ENCODE measurements around the gene NIT1.
"Not testable (repeated sequence)": the region's sequence is repeated elsewhere in the genome, so short reads cannot be mapped to it uniquely, and the experiment has no call there.

Gene NIT1

DNA sequence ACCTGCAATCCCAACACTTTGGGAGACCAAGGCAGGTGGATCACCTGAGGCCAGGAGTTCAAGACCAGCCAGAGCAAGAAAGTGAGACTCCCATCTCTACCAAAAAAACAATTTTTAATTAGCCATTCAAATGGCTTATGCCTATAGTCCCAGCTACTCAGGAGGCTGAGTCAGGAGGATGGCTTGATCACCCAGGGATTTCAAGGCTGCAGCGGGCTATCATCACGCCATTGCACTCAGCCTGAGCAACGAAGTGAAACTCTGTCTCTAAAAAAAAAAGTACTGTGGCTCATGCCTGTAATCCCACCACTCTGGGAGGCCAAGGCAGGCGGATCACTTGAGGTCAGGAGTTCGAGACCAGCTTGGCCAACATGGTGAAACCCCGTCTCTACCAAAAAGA lies 1.9 kb upstream of the NIT1 start:
- DNase-seq, result not testable (repeated sequence)

DNA sequence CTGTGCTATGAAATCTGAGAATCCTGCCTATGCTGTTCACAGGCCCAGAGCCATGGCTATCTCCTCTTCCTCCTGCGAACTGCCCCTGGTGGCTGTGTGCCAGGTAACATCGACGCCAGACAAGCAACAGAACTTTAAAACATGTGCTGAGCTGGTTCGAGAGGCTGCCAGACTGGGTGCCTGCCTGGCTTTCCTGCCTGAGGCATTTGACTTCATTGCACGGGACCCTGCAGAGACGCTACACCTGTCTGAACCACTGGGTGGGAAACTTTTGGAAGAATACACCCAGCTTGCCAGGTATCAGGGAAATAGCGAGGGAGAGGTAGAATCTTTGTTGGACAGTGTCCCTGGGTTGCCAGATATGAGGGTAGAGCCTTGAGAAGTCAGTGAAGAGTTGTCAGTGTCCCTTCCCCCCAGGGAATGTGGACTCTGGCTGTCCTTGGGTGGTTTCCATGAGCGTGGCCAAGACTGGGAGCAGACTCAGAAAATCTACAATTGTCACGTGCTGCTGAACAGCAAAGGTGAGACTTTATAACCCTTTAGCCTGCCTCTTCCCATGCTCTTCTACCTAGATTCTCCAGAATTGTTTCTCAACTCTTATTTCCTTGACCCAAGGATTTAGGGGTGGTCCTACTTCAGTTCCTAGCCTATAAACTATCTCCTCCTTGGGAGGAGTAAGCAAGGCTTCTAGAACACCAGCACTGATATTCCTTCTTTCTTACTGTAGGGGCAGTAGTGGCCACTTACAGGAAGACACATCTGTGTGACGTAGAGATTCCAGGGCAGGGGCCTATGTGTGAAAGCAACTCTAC lies 1.4 kb downstream of the NIT1 start:
- DNase-seq, result peak; percentile 82

DNA sequence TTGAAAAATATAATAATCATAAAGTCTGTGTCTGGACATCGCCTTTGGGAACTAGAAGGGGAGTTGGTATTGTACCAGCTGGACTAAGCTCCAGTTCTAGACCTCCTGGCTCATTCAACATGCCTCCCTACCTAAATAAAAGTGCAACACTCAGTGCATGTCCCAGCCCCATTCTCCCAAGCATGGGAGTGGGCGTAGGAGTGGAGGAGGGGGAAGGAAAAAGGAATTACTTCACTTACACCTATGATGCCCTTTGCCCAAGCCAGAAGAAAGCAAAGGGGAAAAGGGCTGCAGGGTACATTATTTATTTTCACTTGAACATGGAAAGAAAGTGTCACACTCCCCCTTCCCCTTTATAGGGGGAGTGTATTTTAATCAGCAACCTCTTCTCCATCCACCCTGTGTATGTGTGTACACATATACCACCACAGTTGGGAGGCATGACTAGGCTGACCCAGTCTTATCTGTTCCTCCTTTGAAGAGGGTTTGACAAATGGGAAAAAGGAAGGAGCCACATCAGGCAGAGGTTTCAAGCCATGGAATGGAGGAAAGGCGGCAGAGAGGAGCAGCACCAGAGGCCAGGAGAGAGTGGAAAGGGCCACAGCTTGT lies 3.2 kb downstream of the NIT1 start:
- DNase-seq, result no peak

DNA sequence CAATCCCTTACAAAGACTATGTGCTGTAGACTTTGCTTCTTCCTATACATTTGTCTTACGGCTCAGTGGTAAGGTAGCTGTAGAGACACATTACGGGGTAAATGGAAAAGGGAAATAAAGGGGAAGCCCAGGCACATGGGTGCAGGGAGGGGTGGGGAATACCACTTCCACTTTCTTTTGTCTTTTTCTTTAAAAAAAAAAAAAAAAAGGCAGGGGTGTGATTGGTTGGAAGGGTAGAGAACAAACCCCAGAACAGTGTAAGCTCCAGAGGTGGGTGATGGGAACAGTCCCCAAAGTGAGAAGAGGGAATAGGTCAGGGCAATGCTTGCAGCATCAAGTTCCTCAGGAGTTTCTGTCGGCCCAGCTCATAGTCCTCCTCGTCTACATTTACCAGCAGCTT lies 3.9 kb downstream of the NIT1 start:
- DNase-seq, result no peak

- no peak for DNase-seq
These were observed 5.1 kb downstream of the NIT1 start for GRCh38 chr1:161122967-161123366.

DNA sequence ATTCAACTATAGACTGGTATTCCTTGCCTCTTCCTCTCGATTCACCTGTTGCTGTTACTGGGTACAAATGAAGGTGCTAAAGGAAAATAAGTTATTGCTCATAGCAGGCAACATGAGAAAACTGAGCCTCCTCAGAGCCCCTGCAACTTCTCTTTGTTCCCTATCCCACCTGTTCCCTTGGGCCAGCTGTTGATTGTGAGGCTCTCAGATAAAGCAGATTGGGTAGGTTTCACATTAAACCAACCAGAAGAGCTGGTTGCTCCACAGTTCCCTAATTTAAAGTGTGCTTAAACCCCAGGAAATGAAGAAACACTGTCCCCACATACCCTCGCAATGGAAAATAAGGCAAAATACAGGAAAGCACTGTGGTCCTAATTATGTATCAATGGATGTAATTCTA lies 9.7 kb downstream of the NIT1 start:
- DNase-seq, result no peak

GRCh38 chr1:161128591-161129420 lies 10.9 kb downstream of the NIT1 start:
- no peak for DNase-seq

DNA sequence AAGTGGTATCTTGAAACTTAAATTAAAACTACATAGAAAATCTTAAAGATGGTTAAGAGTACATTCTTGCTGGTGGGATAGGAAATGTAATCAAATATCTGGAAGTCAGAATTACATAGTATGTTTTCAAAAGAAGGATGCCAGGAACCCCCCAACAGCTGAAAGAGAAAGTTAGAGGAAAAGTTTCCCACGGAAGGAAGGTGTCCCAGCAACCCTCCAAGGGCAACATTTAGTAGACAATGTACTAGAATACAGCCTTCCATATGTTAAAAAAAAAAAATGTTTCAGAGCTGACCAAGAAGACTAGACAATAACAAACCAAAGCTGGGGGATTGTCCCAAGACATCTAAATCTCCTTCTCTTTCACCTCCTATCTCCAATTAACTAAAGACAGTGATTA lies 12.4 kb downstream of the NIT1 start:
- no peak for DNase-seq

DNA sequence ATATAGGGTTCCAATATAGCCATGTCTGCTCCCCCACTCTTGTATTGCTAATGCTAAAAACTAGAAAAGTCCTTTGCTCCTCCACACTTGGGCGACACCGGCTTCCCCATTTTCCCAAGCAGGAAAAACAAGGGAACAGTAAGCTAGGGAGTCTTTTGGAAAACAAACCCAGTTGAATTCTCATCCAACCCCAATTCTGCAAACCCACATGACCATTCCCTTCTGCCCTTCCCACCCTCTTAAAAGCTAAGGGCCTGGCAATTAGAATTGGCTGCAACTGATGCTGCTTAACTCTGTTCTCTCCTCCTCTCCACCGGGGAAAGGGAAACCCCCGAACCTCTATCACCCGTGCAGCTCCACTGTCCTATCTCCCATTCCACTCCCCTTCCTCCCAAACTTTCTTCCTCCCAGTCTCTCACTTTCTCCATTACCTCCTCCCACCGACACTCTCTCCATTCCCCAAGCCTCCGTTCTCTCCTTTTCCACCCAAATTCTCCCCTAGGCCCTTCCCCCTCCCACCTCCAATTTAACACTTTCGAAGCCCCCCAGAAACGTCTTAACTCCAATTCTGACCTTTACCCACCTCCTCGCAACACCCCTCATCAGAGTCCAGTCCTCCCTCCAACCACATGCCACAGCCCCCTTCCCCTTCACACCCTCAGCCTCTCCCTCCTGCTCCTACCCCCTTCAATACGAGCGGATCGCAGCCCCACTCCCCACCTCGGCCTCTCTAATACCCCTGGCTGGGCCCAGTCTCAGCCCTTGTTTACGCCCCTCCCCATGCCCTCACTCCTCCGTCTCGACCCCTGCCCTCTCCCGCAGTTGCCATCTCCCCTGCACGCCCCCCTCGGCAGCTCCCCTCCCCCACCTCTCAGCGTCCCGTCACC lies 13.9 kb downstream of the NIT1 start:
- peak; percentile 22 for DNase-seq

DNA sequence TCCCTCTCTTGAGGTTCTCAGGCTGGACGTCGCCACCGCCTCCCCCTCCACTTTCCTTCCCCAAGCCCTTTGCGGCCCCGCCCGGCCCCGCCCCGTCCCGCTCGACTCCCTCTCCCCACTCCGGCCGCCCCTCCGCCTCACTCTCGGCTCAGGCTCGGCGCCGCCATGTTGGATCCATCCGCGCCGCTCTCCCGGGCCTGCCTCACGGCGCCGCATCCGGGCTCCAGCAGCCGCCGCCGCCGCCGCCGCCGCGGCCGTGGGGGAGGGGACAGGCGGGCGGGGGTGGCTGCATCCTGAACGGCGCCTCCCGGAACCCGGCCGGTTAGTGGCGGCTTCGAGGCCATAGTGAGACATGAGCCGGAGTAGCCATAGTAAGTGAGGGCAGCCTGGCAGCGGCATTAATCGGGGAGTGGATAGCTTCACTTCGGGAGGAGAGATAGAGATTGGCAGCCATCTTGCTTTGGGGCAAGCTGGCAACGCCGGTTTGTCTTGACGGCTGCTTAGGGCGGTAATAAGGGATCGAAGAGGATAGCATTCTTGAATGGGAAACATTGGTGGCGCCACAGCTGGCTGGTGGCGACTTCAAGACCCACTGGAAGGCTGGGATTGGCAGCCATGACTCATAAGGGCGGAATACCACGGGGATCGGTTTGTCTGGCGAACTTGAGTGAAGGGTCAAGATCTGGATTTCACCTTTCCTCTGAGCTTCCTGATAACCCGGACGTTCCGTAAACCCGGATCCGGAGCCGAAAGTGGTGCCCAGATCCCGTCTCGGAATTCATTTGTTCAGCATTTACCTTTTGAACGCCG lies 14.7 kb downstream of the NIT1 start, which contains the start of gene DEDD:
Gene DEDD (minus strand): TSS at position 258 of the 810 bp plus-strand sequence. CDS start 8,205 bp downstream, outside the sequence.
- peak; percentile 94 for DNase-seq

DNA sequence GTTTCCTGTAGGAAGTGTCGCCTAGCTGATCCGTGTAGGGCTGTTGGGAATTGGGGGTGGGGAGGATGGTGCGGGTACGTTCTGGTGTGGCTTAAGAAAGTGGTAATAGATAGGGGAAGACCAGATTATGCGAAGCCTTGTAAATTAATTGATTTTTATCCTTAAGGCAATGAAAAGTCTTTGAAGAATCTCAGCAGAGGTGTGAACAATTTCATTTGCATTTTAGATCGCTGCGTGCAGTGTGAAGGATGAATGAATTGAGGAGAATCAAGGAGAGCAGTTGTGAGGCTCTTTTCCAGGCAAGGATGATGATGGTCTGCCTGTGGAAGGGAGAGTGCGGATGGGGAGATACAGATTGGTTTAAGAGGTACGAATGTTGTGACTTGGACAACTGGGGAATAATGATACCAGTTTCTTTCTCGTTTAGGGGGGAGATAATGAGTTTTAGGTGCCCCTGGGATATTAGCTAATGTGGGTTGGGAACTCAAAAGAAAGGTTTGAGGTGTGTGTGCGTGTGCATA lies 15.4 kb downstream of the NIT1 start:
- no peak for DNase-seq

GRCh38 chr1:161137881-161138280 lies 20.0 kb downstream of the NIT1 start:
- DNase-seq, result no peak

GRCh38 chr1:161138431-161138830 lies 20.5 kb downstream of the NIT1 start:
- no peak for DNase-seq

DNA sequence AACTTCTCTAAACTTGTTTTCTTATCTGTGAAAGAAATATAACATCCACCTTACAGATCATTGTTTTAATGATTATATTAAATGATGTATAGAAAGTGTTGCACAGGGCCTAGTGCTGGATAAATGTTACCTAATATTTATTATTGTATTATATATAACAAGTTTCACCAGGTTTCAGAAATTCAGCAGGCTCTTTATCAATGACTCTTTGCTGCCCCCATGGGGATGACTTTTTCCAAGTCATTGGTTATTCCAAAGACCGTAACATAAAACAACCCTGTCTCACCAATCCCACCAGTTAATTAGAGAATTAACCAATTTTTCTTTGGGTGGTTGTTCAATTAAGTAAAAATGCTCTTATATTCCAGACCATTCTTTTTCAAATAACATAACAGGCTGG lies 21.9 kb downstream of the NIT1 start:
- peak; percentile 36 for DNase-seq

- DNase-seq, result no peak
These were observed 23.0 kb downstream of the NIT1 start for GRCh38 chr1:161140755-161141400.

- DNase-seq, result no peak
These were observed 27.9 kb downstream of the NIT1 start for GRCh38 chr1:161145832-161146231.

- DNase-seq, result no peak
These were observed 35.3 kb downstream of the NIT1 start for GRCh38 chr1:161153176-161153575.

DNA sequence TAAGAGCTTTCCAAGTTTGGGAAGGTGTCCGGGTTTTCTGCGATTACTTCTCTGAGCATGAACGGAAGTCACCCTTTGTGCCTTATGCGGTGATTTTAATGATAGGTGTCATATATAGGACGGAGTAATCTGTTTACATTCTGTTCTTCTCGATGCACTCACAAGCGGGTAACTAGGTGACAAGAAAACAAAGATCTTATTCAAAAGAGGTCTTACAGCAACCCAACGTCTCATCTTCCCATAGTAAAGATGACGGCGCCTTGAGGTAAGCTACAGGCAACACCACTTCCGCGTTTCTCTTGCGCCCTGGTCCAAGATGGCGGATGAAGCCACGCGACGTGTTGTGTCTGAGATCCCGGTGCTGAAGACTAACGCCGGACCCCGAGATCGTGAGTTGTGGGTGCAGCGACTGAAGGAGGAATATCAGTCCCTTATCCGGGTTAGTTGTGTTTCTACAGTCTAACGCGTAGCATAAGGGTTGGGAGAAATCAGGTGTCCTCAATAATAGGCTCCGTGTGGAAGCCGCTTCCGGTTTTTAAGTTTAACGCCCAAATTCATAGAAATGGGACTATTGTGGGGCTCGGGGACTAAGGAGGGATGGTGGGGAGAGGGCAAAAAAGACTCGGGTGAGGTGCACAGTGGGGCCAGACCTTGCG lies 35.9 kb downstream of the NIT1 start, which contains the start of gene UFC1:
Gene UFC1 (plus strand): TSS at position 297 of the 656 bp plus-strand sequence. CDS start 20 bp downstream, at position 317.
- DNase-seq, result peak; percentile 86

- DNase-seq, result no peak
These were observed 40.0 kb downstream of the NIT1 start for GRCh38 chr1:161157867-161158266.

Measured in activated CD4-positive, alpha-beta T cell treated with anti-CD3 and anti-CD28 coated beads for 48 hours (primary cell).